GM12892 (cell line): ENCODE results near the gene ABR.

Experiments
- DNase-seq: peaks from one replicate; pipeline ENCODE4 v3.0.0; 2011; ENCODE audit not compliant: insufficient read length
- FAIRE-seq: peaks from 2 replicates; lab custom pipeline; 2011; peaks lifted over from hg19 to GRCh38; lab: Jason Lieb, UNC
- POLR2A ChIP-seq: IDR thresholded peaks from 2 replicates; pipeline ENCODE4 v1.6.1; 2011; ENCODE audit warnings: low read depth, low read length, control low read depth
- POLR2AphosphoS5 ChIP-seq: IDR thresholded peaks from 2 replicates; pipeline ENCODE4 v1.6.1; 2011; ENCODE audit warnings: low read depth, low read length, control low read depth
- TAF1 ChIP-seq: IDR thresholded peaks from 2 replicates; pipeline ENCODE4 v1.6.1; 2011; ENCODE audit warnings: low read depth, mild to moderate bottlenecking, control low read depth, low read length, borderline replicate concordance

The ABR gene

DNA sequence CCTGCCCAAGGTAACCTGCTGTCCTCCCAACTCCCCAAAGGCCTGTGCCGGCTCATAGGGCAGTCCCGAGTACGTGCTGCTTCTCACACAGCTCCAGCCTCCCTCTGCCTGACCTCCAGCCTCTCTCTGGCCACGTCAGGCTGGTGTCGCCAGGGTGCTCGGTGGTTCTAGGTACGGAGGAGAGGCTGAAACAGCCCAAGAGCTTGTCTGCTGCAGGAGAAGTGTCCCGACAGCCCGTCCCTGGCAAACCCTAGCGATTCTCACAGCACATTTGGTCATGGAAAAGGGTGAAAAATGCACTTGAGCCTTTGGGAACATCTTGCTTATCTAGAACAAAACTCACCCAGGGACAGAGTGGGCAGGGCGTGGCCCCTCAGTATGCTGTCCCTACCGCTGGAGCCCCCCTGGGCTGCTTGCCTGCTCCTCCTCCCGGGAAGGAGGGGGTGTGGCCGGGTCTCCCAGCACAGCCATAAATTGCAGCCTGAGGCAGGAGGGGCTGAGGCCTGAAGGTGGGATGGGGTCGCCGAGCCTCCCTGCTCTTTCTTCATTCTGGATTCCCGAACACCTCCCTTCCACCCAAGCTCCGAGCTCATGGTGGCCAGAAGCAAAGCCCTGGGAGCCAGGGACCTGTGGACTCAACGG, 142.4 kb downstream of the ABR start:
- no peak for FAIRE-seq
- no peak for DNase-seq
- no peak for TF ChIP-seq POLR2AphosphoS5
- no peak for TF ChIP-seq TAF1
- TF ChIP-seq POLR2A, result no peak

DNA sequence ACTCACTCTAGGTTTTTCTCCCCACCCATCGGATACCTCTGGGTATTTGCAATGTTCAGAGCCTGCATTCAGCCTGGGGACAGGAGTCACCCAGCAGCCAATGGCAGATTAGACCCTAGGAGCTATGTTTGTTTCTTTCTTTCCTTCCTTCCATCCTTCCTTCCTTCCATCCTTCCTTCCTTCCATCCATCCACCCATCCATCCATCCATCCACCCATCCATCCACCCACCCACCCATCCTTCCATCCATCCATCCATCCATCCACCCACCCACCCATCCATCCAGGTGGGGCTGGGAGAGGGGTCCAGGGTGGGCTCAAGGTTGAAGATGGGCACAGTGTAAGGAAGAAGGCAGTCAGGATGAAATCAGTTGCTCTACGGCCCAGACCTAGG, 142.9 kb downstream of the ABR start:
- TF ChIP-seq TAF1 (no peak), POLR2A (no peak), POLR2AphosphoS5 (no peak)
- no peak for DNase-seq
- no peak for FAIRE-seq

- no peak for DNase-seq
- no peak for FAIRE-seq
- TF ChIP-seq POLR2A, result no peak
- no peak for TF ChIP-seq TAF1
- TF ChIP-seq POLR2AphosphoS5, result no peak
Observed at GRCh38 chr17:1036171-1036844, 143.5 kb downstream of the ABR start.

GRCh38 chr17:1035546-1036170, 144.1 kb downstream of the ABR start:
- no peak for TF ChIP-seq POLR2A
- DNase-seq (no peak), FAIRE-seq (no peak)

DNA sequence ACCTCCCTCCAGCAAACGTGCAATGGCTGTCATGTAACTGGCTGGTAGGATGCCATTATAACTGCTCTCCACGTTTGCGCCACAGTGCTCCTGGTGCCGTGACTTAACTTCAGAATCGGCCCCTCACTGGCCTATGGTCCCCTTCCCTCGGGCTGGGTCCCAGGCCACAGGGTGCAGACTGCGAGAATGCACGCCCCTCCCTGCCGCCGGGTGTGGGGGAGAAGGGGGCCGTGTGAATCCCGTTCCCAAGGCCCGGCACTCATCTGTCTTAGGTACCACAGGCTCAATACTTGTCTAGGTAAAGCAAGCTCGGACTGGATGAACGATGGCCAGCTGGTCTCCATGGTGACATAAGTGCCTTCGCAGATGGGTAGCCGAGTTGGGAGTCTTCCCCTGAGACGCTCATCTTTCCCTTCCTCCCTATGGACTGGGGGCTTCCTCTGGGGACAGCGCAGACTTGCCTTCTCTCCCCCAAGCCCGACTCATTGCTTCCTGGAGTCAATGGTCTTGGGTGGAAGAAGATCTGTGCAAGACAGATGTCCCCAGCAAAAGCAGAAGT, 145.1 kb downstream of the ABR start:
- FAIRE-seq (no peak), DNase-seq (no peak)
- TF ChIP-seq POLR2A (no peak), TAF1 (no peak), POLR2AphosphoS5 (no peak)

DNA sequence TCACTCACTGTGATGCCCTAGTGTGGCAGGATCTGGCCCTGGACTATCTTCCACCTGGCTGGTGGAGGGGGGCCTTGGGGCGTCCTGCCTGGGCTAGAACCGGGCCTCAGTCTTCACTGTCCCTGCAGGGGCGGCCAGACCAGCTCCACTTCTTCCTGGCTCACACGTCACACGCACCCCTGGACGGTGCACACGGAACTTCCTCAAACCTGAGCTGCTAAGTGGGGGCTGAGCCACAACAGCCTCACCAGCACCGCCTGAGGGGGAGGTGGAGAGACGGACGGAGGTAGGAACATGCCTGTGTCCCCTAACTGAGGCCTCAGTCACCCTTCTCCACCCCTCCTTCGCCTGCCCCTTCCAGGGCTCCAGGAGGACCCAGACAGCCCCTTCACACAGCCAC, 146.3 kb downstream of the ABR start:
- TF ChIP-seq POLR2A, result no peak
- TF ChIP-seq TAF1, result no peak
- TF ChIP-seq POLR2AphosphoS5, result no peak
- no peak for DNase-seq
- no peak for FAIRE-seq

GRCh38 chr17:1032391-1032790, 147.4 kb downstream of the ABR start:
- FAIRE-seq (no peak), DNase-seq (no peak)
- TF ChIP-seq POLR2AphosphoS5 (no peak), POLR2A (no peak), TAF1 (no peak)

DNA sequence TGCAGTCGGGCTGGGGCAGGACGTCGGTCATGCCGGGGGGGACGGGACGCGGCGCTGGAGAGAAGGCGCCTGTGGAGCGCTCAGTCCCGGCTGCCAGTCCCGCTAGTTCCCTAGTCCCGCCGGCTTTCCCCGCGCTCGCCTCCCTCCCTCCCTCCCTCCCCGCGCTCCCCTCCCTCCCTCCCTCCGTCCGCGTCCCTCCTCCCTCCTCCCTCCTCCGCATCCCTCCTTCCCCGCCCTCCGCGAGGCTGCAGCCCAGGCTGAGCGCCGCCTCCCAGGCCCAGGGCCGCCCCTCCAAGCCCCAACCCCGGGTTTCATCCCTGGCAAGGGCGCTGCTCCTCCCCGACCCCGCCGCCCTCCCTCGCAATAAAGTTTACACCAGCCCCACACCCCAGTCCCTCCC, 148.1 kb downstream of the ABR start:
- DNase-seq (no peak), FAIRE-seq (no peak)
- no peak for TF ChIP-seq POLR2AphosphoS5
- TF ChIP-seq POLR2A, result no peak
- no peak for TF ChIP-seq TAF1

DNA sequence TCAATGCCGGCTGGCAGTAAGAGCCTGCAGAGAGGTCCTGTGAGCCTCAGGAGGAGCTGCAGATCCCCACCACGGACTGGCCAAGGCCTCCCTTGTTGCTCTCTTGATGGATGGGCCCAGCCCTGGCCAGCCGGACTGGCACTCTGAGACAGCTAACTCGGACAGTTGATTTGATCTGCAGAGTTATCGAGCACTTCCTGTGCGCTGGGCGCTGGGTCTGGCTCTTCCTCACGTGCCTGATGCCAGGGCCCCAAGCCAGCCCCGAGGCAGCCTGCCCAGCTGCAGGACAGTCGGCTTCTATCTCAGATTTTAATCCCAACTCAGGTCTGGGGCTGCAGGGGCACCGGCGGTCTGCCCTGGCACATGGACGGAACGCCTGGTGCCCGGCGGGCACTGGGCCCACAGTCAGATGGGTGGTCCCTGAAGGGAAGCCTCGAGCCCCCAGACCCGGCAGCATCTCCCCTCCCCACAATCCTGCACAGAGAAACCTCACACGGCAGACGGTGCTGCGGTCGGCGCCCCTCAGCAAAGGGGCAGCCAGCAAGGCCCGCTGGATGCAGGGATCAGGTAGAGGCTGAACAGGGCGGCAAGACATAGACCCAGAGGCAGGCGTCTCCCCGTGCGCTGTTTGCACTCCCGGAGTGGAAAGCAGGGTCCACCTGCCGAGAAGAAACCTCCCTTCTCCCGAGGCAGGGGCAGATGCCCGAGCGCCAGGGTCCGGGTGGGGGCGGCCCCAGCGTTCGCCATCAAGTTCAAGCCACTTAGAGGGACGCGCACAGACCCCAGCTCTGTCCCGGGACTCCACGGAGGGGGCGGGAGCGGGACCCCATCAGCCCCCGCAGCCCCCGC, 148.9 kb downstream of the ABR start:
- DNase-seq (no peak), FAIRE-seq (no peak)

GRCh38 chr17:1029922-1030644, 149.7 kb downstream of the ABR start:
- DNase-seq (no peak), FAIRE-seq (no peak)

More for the DNA sequence above, 148.9 kb downstream of the ABR start:
- no peak for TF ChIP-seq POLR2AphosphoS5
- no peak for TF ChIP-seq TAF1
- TF ChIP-seq POLR2A, result no peak

More at GRCh38 chr17:1029922-1030644, 149.7 kb downstream of the ABR start:
- no peak for TF ChIP-seq POLR2AphosphoS5
- no peak for TF ChIP-seq TAF1
- no peak for TF ChIP-seq POLR2A
